Measurements from ENCODE around the gene MZT2B.
"Not testable (repeated sequence)": the region's sequence is repeated elsewhere in the genome, so short reads cannot be mapped to it uniquely, and the experiment has no call there.

Gene MZT2B

DNA sequence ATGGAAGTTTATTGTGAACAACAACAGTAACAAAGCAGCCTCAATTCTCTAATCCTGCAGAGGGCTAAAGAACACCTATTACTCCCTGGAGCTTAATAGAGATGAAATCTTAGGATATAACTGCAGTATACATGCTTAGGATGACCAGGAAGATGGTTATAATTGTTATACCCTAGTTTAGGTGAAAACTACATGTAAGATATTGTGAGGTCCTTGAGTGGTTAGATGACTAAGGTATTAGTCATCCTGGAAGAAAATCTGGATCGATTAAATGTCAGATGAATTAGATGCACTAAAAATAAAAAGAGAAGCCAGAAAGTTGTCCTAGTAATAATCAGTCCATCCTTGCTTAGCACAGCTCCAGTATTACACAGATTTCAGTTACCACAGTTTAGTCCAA is 38.4 kb downstream of the MZT2B start:
- DNase-seq = not testable (repeated sequence)

DNA sequence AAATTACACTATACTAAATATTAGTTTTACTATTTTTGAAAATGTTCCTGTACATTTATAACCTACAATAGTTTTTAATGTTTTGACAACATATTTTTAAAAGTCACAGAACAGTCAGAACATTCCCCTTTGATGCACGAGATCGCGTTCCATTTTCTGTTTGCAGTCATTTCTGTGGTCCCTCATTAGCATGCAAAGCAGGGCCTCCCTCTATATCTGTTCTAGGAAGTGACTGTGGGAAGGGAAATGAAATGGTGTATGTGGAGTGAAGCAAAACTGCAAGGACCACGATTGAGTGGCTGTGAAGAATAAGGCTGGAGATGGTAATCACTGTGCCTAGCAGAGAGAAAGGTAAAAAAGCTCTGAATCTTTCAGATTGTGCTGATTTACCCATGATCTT is 40.5 kb downstream of the MZT2B start:
- DNase-seq = not testable (repeated sequence)

DNA sequence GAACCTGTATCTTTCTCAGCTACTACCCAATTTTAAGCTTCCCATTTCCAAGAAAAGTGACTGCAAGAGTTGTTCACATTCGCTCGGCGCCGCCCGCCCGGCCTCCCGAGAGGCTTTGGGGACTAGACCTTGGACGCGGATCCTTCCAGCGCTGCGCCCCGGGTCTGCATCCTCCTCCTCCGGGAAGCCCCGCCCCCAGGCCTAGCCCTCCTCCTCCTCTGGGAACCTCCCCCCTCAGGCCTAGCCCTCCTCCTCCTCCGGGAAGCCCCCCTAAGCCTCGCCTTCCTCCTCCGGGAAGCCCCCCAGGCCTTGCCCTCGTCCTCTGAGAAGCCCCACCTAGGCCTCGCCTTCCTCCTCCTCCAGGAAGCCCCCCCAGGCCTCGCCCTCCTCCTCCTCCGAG is 45.9 kb downstream of the MZT2B start:
- DNase-seq = not testable (repeated sequence)

DNA sequence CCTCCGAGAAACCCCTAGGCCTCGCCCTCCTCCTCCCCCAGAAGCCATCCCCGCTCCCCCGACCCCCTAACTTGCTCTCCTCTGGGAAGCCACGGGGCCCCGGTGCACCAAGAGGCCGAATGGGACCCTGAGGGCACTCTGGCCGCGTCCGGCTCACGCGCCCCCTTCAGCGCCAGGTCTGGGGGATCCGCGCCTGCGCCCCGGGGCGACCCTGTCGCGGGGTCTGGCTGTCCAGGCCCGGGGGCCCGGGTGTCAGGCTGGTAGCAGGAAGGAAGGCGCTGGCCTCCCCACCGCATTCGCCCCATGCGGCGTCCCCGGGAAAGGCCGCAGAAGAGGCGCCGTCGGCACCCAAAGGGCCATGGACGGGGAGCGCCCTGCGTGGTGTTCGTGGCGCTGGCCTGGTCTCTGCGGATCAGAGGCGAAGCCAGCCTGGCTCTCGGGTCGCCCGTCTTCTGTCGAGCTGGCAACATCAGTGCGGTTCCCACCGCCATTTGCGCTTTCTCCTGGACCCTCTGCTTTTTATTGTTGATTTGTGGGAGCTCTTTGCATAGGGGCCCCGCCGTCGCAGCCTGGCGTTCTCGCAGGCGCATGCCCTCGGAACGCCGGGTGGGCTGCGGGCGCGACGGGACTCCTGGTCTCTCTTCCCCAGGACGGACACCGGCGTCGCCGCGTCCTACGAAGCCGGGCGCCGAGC is 46.6 kb downstream of the MZT2B start:
- not testable (repeated sequence) for DNase-seq

DNA sequence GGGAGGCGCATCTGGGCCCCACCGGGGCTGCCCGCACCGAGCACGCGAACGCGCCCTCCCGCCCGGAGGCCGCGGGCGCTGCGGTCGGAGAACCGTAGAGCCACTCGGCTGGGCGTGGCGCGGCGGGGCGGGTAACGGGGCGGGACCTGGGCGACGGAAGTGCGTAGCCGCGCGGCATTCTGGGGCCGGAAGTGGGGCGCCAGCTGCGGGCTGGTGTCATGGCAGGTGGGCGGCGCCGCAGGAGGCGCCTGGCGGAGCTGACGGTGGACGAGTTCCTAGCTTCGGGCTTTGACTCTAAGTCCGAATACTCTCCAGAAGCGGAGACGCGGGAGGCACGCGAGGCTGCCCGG is 47.1 kb downstream of the MZT2B start:
- peak; percentile 54 for DNase-seq

DNA sequence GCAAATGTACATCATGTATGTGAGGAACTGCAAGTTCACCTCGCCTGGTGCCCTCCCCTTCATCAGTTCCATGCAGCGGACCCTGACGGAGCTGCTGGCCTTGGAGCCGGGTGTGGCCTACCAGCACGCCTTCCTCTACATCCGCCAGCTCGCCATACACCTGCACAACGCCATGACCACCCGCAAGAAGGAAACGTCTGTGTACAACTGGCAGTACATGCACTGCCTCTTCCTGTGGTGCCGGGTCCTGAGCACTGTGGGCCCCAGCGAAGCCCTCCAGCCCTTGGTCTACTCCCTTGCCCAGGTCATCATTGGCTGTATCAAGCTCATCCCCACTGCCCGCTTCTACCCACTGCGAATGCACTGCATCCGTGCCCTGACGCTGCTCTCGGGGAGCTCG is 48.3 kb downstream of the MZT2B start:
- DNase-seq = not testable (repeated sequence)

DNA sequence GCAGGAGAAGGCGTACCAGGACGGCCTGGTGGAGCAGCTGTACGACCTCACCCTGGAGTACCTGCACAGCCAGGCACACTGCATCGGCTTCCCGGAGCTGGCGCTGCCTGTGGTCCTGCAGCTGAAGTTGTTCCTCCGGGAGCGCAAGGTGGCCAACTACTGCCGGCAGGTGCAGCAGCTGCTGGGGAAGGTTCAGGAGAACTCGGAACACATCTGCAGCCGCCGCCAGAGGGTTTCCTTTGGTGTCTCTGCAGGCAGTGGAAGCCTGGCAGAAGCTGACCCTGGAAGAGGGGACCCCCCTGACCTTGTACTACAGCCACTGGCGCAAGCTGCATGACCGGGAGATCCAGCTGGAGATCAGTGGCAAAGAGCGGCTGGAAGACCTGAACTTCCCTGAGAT is 48.8 kb downstream of the MZT2B start:
- not testable (repeated sequence) for DNase-seq

DNA sequence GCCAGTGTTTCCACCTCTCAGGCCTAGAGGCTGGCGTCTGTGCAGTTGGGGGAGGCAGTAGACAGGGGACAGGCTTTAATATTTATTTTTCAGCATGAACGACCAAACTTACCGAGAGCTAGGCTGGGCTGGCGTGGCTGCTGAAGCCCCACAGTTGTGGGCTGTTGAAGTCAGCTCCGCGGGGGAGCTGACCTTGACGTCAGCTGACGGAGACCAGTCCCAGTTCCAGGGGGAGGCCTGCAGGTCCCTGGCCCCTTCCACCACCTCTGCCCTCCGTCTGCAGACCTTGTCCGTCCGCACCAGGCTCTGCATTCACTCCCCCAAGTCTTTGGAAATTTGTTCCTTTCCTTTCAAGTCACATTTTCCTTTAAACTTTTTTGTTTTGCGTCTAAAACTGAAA is 49.6 kb downstream of the MZT2B start:
- DNase-seq = no peak

DNA sequence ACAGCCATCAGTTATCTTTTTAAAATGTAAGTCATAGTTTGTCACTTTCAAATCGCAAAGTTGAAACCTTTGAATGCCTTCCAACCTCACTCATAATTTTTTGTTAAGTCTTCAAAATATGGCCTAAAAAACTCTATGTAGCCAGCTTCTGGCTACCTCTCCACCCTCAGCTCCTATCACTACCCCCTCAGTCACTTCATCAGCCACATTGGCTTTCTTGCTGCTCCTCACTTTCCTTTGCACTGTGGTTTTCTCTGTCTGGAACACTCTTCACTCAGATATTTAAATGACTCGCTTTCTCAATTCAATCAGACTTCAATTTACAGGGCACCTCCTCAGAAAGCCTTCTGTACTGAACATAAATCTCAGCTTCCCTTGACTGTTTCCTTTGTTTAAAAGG is 51.0 kb downstream of the MZT2B start:
- not testable (repeated sequence) for DNase-seq

DNA sequence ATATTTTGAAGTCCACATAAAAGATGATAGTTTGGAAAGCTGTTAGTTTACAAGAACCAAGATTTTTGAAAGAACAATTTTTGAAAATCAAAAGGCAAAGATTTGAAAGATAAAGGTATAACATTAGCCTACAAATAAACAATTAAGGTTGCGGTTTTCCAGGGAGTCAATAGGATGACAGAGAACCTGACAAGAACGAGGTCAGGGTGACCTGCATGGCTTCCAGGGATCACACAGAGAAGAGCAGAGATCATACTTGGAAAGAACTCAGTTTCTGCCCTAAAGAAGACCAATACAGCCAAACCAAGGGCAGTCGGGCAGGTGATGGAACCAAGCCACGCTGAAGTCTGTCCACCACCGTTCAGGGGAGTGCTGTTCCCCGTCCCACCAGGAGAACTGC is 57.5 kb downstream of the MZT2B start:
- not testable (repeated sequence) for DNase-seq
